Left ventricle myocardium superior (tissue), 1 donor: ENCODE data around the gene PPP4C. TPM values are rescaled to one million over a fixed set of nuclear protein-coding genes. Genes with fewer than 3 reads are reported as not detected.
"Not testable (repeated sequence)": the region's sequence is repeated elsewhere in the genome, so short reads cannot be mapped to it uniquely, and the experiment has no call there.

Source experiments
- ATAC-seq: fragments of 200-7000 bp; cut with Tn5 transposase; one replicate; pipeline ENCODE4 v1.9.1; 2020; ENCODE audit warnings: mild to moderate bottlenecking, moderate library complexity
- DNase-seq: peaks from one replicate; pipeline ENCODE4 v3.0.0-alpha.2; 2020
- intact Hi-C: fragments of 100-400 bp; cut with micrococcal nuclease; formaldehyde crosslinking; loops from one replicate; pipeline ENCODE4 v1.11.0; 2022
- total RNA-seq: library from RNA; stranded (reverse); fragmentation: NEBNext Ultra II Directional; extraction: Animal tissue kit (Norgen Biotek cat#: 25700); gene quantifications from one replicate; pipeline ENCODE4 v1.2.1, GENCODE V29; 2021
- donor health status: DM: no; HTN: yes; CAD: no; lungs with severe emphysema.

Gene PPP4C
- total RNA-seq, 1 donor from 2014 or later: 33.1 TPM

- ATAC-seq (no peak), DNase-seq (no peak)
- intact Hi-C loops: no loop called here
These were observed 39.4 kb downstream of the PPP4C start for GRCh38 chr16:30115238-30115637.

GRCh38 chr16:30116291-30117207 lies 40.8 kb downstream of the PPP4C start:
- intact Hi-C loops: no loop called here
- no peak for ATAC-seq
- DNase-seq: no peak

GRCh38 chr16:30117768-30118167 lies 42.0 kb downstream of the PPP4C start:
- intact Hi-C loops: no loop called here
- DNase-seq (no peak), ATAC-seq (no peak)

- DNase-seq (no peak), ATAC-seq (no peak)
- intact Hi-C loops: no loop called here
These were observed 43.6 kb downstream of the PPP4C start for GRCh38 chr16:30119428-30119827.

GRCh38 chr16:30120340-30121105 lies 44.7 kb downstream of the PPP4C start:
- DNase-seq (no peak), ATAC-seq (no peak)
- intact Hi-C loops: no loop called here

- DNase-seq (peak; percentile 85), ATAC-seq (peak; percentile 81)
- intact Hi-C loops: no loop called here
These were observed 46.2 kb downstream of the PPP4C start for GRCh38 chr16:30121741-30122571.

GRCh38 chr16:30122604-30123160 lies 46.9 kb downstream of the PPP4C start:
- DNase-seq (no peak), ATAC-seq (peak; percentile 25)
- intact Hi-C loops: no loop called here

- intact Hi-C loops: no loop called here
- DNase-seq: no peak
- ATAC-seq: no peak
These were observed 49.2 kb downstream of the PPP4C start for GRCh38 chr16:30124985-30125379.

- intact Hi-C loops, DNase-seq, ATAC-seq: not testable (repeated sequence)
These were observed 49.9 kb downstream of the PPP4C start for GRCh38 chr16:30125690-30126089.

- DNase-seq (no peak), ATAC-seq (no peak)
- intact Hi-C loops: no loop called here
These were observed 52.2 kb downstream of the PPP4C start for GRCh38 chr16:30127993-30128392.

- intact Hi-C loops: no loop called here
- peak; percentile 20 for ATAC-seq
These were observed 56.2 kb downstream of the PPP4C start for GRCh38 chr16:30131869-30132475.

GRCh38 chr16:30132591-30132990 lies 56.8 kb downstream of the PPP4C start:
- DNase-seq: no peak
- intact Hi-C loops: no loop called here
- no peak for ATAC-seq

More at GRCh38 chr16:30131869-30132475, 56.2 kb downstream of the PPP4C start:
- no peak for DNase-seq

Other genes starting within 250 kb of the PPP4C start
- gene CDIPT, start 212.8 kb upstream of the PPP4C start, total RNA-seq: 65.8 TPM
- gene SEZ6L2, start 176.4 kb upstream of the PPP4C start, total RNA-seq: 0.22 TPM
- 0.37 TPM for gene ASPHD1, start 175.5 kb upstream of the PPP4C start, total RNA-seq
- gene KCTD13, start 149.8 kb upstream of the PPP4C start, total RNA-seq: 5.5 TPM
- gene TMEM219, start 113.9 kb upstream of the PPP4C start, total RNA-seq: 66.2 TPM
- gene TAOK2, start 102.1 kb upstream of the PPP4C start, total RNA-seq: 34.9 TPM
- 19.4 TPM for gene HIRIP3, start 80.4 kb upstream of the PPP4C start, total RNA-seq
- gene INO80E, start 79.8 kb upstream of the PPP4C start, total RNA-seq: 31.3 TPM
- 0.82 TPM for gene DOC2A, start 65.0 kb upstream of the PPP4C start, total RNA-seq
- gene C16orf92, start 52.8 kb upstream of the PPP4C start, total RNA-seq: not detected
- not detected for gene TLCD3B, start 44.7 kb upstream of the PPP4C start, total RNA-seq
- gene ALDOA, start 10.2 kb upstream of the PPP4C start, total RNA-seq: 4,258 TPM
- gene TBX6, start 15.9 kb downstream of the PPP4C start, total RNA-seq: 0.79 TPM
- 66.0 TPM for gene YPEL3, start 20.2 kb downstream of the PPP4C start, total RNA-seq
- 2.0 TPM for gene GDPD3, start 37.5 kb downstream of the PPP4C start, total RNA-seq
- 44.7 TPM for gene MAPK3, start 47.2 kb downstream of the PPP4C start, total RNA-seq
- gene CORO1A, start 107.6 kb downstream of the PPP4C start, total RNA-seq: 10.3 TPM
- gene BOLA2B, start 117.7 kb downstream of the PPP4C start, total RNA-seq: 49.5 TPM
- 16.5 TPM for gene SLX1A, start 117.9 kb downstream of the PPP4C start, total RNA-seq
- gene SULT1A3, start 123.3 kb downstream of the PPP4C start, total RNA-seq: 12.5 TPM
- 3.5 TPM for gene NPIPB13, start 172.5 kb downstream of the PPP4C start, total RNA-seq